ENCODE measurements around the gene JUNB. TPM values are rescaled to one million over a fixed set of nuclear protein-coding genes. Genes with fewer than 3 reads are reported as not detected.

The JUNB gene
- total RNA-seq, 1 donor from 2014 or later = 158 TPM

- Histone ChIP-seq H3K36me3 (ENCODE audit: control insufficient read depth, insufficient read depth, low read length) (peaks cover 27% of the 10 kb centered on the region), H3K4me3 (ENCODE audit: low read depth, low read length) (no peak overlapping the region), H3K27me3 (ENCODE audit: control insufficient read depth, insufficient read depth, low read length) (no peaks in the 10 kb centered on the region)
- FAIRE-seq (no peak), DNase-seq (ENCODE audit: low read depth) (no peak)
- no peak for TF ChIP-seq CTCF (IDR thresholded peaks at IDR 0.05; ENCODE audit: insufficient read depth, low read length, severe bottlenecking)
Observed at GRCh38 chr19:12769689-12770088, 21.6 kb upstream of the JUNB start.

GRCh38 chr19:12770922-12771321 is 20.4 kb upstream of the JUNB start:
- Histone ChIP-seq H3K36me3 (ENCODE audit: control insufficient read depth, insufficient read depth, low read length) (peaks cover 20% of the 10 kb centered on the region), H3K27me3 (ENCODE audit: control insufficient read depth, insufficient read depth, low read length) (no peaks in the 10 kb centered on the region), H3K4me3 (ENCODE audit: low read depth, low read length) (no peak overlapping the region)
- no peak for TF ChIP-seq CTCF (IDR thresholded peaks at IDR 0.05; ENCODE audit: insufficient read depth, low read length, severe bottlenecking)
- FAIRE-seq (no peak), DNase-seq (ENCODE audit: low read depth) (no peak)

GRCh38 chr19:12772323-12772722 is 19.0 kb upstream of the JUNB start:
- FAIRE-seq (no peak), DNase-seq (ENCODE audit: low read depth) (no peak)
- Histone ChIP-seq H3K4me3 (ENCODE audit: low read depth, low read length) (no peak overlapping the region), H3K27me3 (ENCODE audit: control insufficient read depth, insufficient read depth, low read length) (no peaks in the 10 kb centered on the region), H3K36me3 (ENCODE audit: control insufficient read depth, insufficient read depth, low read length) (peaks cover 19% of the 10 kb centered on the region)
- no peak for TF ChIP-seq CTCF (IDR thresholded peaks at IDR 0.05; ENCODE audit: insufficient read depth, low read length, severe bottlenecking)

- peaks cover 14% of the 10 kb centered on the region for H3K36me3 ChIP-seq (ENCODE audit: control insufficient read depth, insufficient read depth, low read length)
- H3K4me3 ChIP-seq (ENCODE audit: low read depth, low read length) = no peak overlapping the region
- DNase-seq (ENCODE audit: low read depth) (no peak), FAIRE-seq (no peak)
- peak; percentile 38 for TF ChIP-seq CTCF (IDR thresholded peaks at IDR 0.05; ENCODE audit: insufficient read depth, low read length, severe bottlenecking)
- no peaks in the 10 kb centered on the region for H3K27me3 ChIP-seq (ENCODE audit: control insufficient read depth, insufficient read depth, low read length)
Observed at GRCh38 chr19:12773571-12773970, 17.7 kb upstream of the JUNB start.

GRCh38 chr19:12774588-12775555 is 16.4 kb upstream of the JUNB start, which contains the start of gene HOOK2:
Gene HOOK2 (minus strand): TSS chr19:12775552. CDS start chr19:12775449, 103 bp downstream.
- peaks cover 11% of the 10 kb centered on the region for H3K36me3 ChIP-seq (ENCODE audit: control insufficient read depth, insufficient read depth, low read length)
- DNase-seq (ENCODE audit: low read depth) = peak; percentile 86
- H3K4me3 ChIP-seq (ENCODE audit: low read depth, low read length) = peak within 1 kb of the TSS; percentile 96
- H3K27me3 ChIP-seq (ENCODE audit: control insufficient read depth, insufficient read depth, low read length) = no peaks in the 10 kb centered on the region
- no peak for TF ChIP-seq CTCF (IDR thresholded peaks at IDR 0.05; ENCODE audit: insufficient read depth, low read length, severe bottlenecking)
- peak; percentile 58 for FAIRE-seq

Data from bronchial epithelial cell (primary cell).